Activated CD4-positive, alpha-beta T cell treated with anti-CD3 and anti-CD28 coated beads, Interleukin-2, amount 10 ng/mL, durations not matched to agents 7 days and 5 days (primary cell): Measurements from ENCODE around the gene CRAMP1. TPM values are rescaled to one million over a fixed set of nuclear protein-coding genes. Genes with fewer than 3 reads are reported as not detected.

ENCODE experiments used
- CTCF ChIA-PET: fragments of 350-600 bp; sonication (Branson Sonifier 250); formaldehyde crosslinking; loops from one replicate; lab custom pipeline; 2021; ENCODE audit warnings: antibody characterized with exemption; lab: Charles Lee
- POLR2A ChIA-PET: fragments of 350-600 bp; sonication (Branson Sonifier 250); formaldehyde crosslinking; loops from one replicate; lab custom pipeline; 2021; ENCODE audit warnings: antibody characterized with exemption; lab: Charles Lee
- DNase-seq: peaks from one replicate; pipeline ENCODE4 v3.0.0-alpha.2; 2020
- H3K27ac Mint-ChIP-seq: one replicate; pipeline ENCODE4 v1.8.0; 2021; ENCODE audit warnings: mild to moderate bottlenecking, moderate library complexity, mixed read lengths
- H3K27me3 Mint-ChIP-seq: one replicate; pipeline ENCODE4 v1.8.0; 2021; ENCODE audit warnings: mixed read lengths
- H3K36me3 Mint-ChIP-seq: one replicate; pipeline ENCODE4 v1.8.0; 2021; ENCODE audit warnings: low read depth, mixed read lengths
- H3K4me1 Mint-ChIP-seq: one replicate; pipeline ENCODE4 v1.8.0; 2021; ENCODE audit warnings: mixed read lengths
- H3K4me3 Mint-ChIP-seq: one replicate; pipeline ENCODE4 v1.8.0; 2021; ENCODE audit warnings: mild to moderate bottlenecking, moderate library complexity, mixed read lengths
- H3K9me3 Mint-ChIP-seq: one replicate; pipeline ENCODE4 v1.8.0; 2021; ENCODE audit warnings: mixed read lengths
- total RNA-seq, 2 experiments: library from RNA; stranded (reverse); gene quantifications; one replicate each; pipeline ENCODE4 v1.2.3, GENCODE V29; 2021

The CRAMP1 gene
- total RNA-seq, 2 experiments from 2014 or later = 25.6 to 27.4 TPM

DNA sequence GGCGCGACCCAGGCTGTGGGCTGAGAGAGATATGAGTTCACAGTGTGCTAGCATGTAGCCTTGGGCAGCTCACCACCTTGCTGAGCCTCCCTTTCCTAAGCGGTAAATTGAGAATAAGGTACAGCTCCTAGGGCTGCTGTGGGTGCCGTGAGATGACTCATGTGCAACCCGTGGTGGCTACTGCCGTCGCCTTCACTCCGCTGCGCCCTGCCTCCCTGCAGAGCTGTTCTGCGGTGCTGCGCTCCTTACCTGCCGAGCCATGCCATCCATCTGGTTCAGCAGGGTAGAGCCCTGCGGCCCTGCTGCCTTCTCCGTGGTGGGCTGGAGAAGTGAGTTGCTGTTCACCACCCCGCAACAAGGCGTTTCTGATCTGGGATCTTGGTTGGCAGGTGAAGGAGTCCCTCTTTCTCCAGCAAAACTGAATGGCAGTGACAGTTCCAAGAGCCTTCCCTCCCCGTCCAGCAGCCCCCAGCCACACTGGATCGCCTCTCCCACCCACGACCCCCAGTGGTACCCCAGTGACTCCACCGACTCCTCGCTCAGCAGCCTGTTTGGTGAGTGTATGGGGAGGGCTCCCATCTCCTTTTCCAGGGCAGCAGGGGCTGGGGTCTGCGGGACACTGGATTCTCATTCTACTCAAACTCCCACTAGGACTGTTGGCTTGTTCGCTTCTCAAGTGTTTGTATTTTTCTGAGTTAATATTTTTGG lies 56.6 kb downstream of the CRAMP1 start:
- no peak for DNase-seq
- Mint-ChIP-seq H3K27me3 (no peaks in the 10 kb centered on the region), H3K4me1 (no peaks in the 10 kb centered on the region), H3K4me3 (no peak overlapping the region), H3K36me3 (peaks cover 35% of the 10 kb centered on the region), H3K9me3 (no peaks in the 10 kb centered on the region), H3K27ac (no peak overlapping the region)
- POLR2A ChIA-PET = no interaction called here
- CTCF ChIA-PET = interaction anchor here (1.4 kb wide), 1 partner anchor 37 kb away, joined by 4 read pairs; the partner anchor contains the start of gene MAPK8IP3

DNA sequence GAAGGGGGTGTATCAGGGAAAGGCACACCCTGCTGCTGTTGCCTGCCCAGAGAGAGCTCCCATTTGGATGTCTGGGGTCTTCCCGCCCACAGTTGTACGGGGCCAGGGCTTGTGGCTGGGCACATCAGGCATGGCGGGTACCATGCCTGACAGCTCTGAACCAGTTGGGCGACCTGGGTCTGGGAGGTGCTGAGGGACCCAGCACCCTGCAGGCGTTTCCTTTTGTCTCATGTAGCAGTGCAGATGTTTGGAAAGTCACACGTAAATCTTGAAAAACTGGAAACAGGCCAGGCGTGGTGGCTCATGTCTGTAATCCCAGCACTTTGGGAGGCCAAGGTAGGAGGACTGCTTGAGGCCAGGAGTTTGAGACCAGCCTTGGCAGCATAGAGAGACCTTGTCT lies 57.5 kb downstream of the CRAMP1 start:
- Mint-ChIP-seq H3K36me3 (peaks cover 41% of the 10 kb centered on the region), H3K27ac (no peak overlapping the region), H3K27me3 (no peaks in the 10 kb centered on the region), H3K9me3 (no peaks in the 10 kb centered on the region), H3K4me3 (no peak overlapping the region), H3K4me1 (no peaks in the 10 kb centered on the region)
- ChIA-PET CTCF (no interaction called here), POLR2A (no interaction called here)
- DNase-seq = no peak

DNA sequence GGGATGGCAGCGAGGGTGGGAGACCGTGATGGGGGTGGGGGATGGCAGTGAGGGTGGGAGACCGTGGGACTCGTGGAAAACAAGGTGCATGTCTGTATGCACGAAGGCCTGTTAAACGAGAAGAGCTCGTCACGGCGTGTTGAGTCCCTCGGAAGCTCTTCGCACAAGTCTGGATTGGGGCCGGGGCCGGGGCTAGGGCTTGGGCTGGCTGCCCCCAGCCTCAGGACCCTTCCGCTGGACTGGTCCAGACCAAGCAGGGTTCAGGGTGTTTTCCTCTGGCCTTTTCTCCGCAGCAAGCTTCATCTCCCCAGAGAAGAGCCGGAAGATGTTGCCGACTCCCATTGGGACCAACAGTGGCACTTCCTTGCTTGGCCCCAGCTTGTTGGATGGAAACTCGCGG lies 58.2 kb downstream of the CRAMP1 start:
- H3K4me3 Mint-ChIP-seq = no peak overlapping the region
- H3K27ac Mint-ChIP-seq = no peak overlapping the region
- no peak for DNase-seq
- H3K27me3 Mint-ChIP-seq = no peaks in the 10 kb centered on the region
- no peaks in the 10 kb centered on the region for H3K9me3 Mint-ChIP-seq
- H3K36me3 Mint-ChIP-seq = peaks cover 41% of the 10 kb centered on the region
- CTCF ChIA-PET = no interaction called here
- POLR2A ChIA-PET = no interaction called here
- H3K4me1 Mint-ChIP-seq = no peaks in the 10 kb centered on the region

DNA sequence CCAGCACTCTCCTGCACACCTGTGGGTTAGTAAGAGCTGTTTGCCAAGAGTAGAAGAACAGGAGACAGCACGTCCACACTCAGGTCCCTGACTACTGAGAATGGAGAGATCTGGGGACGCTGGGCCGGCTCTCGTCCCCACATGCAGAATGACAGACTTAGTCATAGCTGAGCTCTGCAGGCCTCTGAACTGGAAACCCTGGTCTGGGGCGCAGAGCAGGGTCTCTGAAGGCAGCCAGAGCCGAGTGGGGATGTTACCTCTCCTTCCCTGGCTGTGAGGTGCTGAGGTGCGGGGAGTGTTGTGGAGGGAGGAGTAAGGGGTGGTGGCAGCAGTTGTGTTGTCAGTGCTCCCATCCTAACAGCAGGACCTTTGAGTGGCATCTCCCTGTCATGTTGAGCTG lies 58.7 kb downstream of the CRAMP1 start:
- H3K4me3 Mint-ChIP-seq = no peak overlapping the region
- no peak overlapping the region for H3K27ac Mint-ChIP-seq
- no peaks in the 10 kb centered on the region for H3K4me1 Mint-ChIP-seq
- ChIA-PET CTCF (no interaction called here), POLR2A (no interaction called here)
- H3K27me3 Mint-ChIP-seq = no peaks in the 10 kb centered on the region
- DNase-seq = no peak
- H3K9me3 Mint-ChIP-seq = no peaks in the 10 kb centered on the region
- peaks cover 44% of the 10 kb centered on the region for H3K36me3 Mint-ChIP-seq

DNA sequence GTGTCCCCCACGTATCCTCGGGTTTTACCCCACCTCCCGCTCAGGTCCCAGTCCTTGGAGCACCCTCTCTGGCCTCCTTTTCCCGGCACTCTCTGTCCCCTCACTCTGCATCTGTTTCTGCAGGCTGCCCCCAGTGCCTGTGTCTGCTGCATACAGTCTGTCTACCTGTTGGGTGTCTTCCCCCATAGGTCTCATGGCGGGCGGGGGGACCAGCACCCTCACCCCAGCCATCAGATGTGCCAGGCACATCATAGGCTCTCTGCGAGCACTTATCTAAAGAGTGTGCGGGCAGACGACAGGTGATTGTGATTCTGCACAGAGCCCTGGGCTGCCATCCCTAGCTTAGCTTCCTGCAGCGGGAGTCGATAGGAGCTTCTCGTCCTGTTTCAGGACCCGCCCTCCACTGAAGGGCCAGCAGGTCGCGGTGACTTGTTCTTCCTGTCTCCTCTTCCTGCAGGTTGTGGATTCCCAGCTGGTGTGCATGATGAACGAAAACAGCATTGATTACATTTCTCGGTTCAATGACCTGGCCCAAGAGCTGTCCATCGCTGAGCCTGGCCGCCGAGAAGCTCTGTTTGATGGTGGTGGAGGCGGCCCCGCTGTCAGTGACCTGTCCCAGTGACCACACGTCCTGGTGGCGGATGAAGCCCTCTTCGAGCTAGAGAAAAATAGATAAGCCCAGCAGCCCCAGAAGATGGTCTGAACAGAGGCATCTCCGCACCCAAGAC lies 61.4 kb downstream of the CRAMP1 start:
- no peak for DNase-seq
- Mint-ChIP-seq H3K27me3 (no peaks in the 10 kb centered on the region), H3K27ac (no peak overlapping the region), H3K9me3 (no peaks in the 10 kb centered on the region), H3K4me3 (no peak overlapping the region), H3K4me1 (peaks cover 13% of the 10 kb centered on the region), H3K36me3 (peaks cover 44% of the 10 kb centered on the region)
- CTCF ChIA-PET = interaction anchor here (0.6 kb wide), 1 partner anchor 9 kb away, joined by 3 read pairs; no protein-coding TSS in a partner anchor
- POLR2A ChIA-PET = no interaction called here

DNA sequence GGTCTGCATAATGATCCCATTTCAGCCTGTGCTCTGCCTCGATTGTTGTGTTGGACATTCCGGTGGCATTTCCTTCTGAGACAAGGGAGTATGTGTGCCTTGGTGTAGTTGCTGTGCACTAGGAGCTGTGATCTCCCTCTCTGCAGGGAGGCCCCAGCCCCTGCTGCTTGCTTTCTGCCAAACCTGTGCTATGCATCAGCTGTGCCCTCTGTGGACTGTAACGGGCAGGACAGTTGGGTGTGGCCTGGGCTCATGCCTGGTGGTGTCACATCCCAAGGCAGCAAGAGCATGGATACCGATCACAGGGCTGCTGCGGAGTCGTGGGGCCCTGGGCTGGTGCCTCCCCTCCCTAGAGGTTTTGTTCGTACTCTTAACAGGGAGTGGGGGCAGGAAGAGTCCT lies 62.1 kb downstream of the CRAMP1 start:
- H3K36me3 Mint-ChIP-seq = peaks cover 40% of the 10 kb centered on the region
- POLR2A ChIA-PET = no interaction called here
- CTCF ChIA-PET = no interaction called here
- H3K4me3 Mint-ChIP-seq = no peak overlapping the region
- no peak overlapping the region for H3K27ac Mint-ChIP-seq
- no peaks in the 10 kb centered on the region for H3K27me3 Mint-ChIP-seq
- no peaks in the 10 kb centered on the region for H3K9me3 Mint-ChIP-seq
- H3K4me1 Mint-ChIP-seq = peaks cover 20% of the 10 kb centered on the region
- no peak for DNase-seq

DNA sequence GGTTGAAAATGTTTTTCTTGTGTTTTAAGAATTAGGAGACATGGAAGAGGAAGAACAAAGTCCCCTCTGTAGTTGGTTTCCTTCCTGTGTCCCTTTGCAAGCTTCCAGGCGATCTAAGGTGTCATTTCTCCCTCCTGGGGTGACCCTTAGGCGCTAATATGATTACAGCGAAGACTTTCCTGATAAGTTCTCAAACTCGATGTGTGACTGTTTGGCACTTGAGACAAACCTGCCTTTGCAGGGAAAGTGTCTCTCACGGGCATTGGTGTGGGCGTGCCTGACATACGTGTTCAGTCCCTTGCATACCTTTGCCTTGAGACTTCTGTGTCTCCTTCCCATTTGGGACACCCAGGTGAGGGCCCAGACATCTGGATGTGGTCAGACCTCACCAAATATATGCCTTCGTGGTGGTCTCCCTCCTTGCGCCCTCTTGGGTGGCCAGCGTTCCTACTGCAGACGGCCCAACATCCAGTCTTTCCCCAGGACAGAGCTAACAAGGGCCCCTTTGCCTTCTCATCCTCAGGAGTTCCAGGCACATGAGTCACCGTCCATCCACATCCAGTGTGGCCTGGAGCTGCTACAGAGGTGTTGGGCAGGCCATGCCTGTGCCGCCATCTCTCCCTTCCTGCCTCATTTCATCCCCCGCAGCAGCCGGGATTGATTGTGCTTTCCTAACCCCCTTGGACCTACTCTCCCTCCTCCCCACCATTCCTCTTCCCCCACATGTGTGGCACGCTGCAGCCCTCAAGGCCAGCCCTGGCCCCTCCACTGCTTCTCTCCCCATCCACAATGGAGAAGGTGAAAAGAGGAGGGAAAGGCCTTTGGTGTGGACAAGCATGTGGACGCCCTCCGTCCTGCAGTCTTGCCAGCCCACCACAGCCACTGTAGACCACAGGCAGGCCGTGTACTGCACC lies 62.8 kb downstream of the CRAMP1 start:
- ChIA-PET CTCF (interaction anchor here (0.6 to 2.0 kb wide), 5 partner anchors 7 to 211 kb away, joined by 3 to 11 read pairs (median 3); partner anchors contain the start of gene MAPK8IP3), POLR2A (no interaction called here)
- no peak overlapping the region for H3K4me3 Mint-ChIP-seq

DNA sequence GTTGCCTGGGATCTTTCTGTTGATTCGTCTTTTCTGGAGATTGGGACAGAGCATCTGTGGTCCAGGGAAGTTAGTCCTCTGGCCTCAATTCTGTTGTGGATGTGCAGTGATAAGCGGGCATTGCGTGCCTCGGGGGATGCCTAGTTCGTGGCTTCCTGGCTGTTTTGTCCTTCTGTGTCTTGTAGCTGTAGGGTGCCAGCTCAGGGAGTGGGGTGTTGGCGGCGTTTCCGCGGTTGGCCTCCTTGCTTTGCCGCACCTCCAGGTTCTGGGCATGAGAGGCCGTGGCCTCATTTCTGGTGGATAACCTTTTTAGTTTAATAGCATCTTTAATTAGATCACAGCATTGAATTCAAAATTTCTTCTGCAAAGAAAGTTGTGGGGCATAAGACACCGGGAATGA lies 64.5 kb downstream of the CRAMP1 start:
- H3K36me3 Mint-ChIP-seq = peaks cover 38% of the 10 kb centered on the region
- POLR2A ChIA-PET = interaction anchor here (0.5 kb wide), 1 partner anchor 183 kb away, joined by 4 read pairs; the partner anchor contains the start of gene TELO2
- H3K9me3 Mint-ChIP-seq = no peaks in the 10 kb centered on the region
- H3K27ac Mint-ChIP-seq = no peak overlapping the region
- no peaks in the 10 kb centered on the region for H3K27me3 Mint-ChIP-seq
- peaks cover 41% of the 10 kb centered on the region for H3K4me1 Mint-ChIP-seq
- no peak overlapping the region for H3K4me3 Mint-ChIP-seq
- CTCF ChIA-PET = interaction anchor here (1.4 to 2.0 kb wide), 2 partner anchors 25 to 29 kb away, joined by 3 to 11 read pairs; partner anchors contain the start of gene MAPK8IP3
- DNase-seq = no peak

More for the DNA sequence above, 62.8 kb downstream of the CRAMP1 start:
- peaks cover 40% of the 10 kb centered on the region for H3K36me3 Mint-ChIP-seq
- no peak for DNase-seq
- peaks cover 24% of the 10 kb centered on the region for H3K4me1 Mint-ChIP-seq
- no peaks in the 10 kb centered on the region for H3K27me3 Mint-ChIP-seq
- peak overlapping the region; percentile 19 for H3K27ac Mint-ChIP-seq
- H3K9me3 Mint-ChIP-seq = no peaks in the 10 kb centered on the region

DNA sequence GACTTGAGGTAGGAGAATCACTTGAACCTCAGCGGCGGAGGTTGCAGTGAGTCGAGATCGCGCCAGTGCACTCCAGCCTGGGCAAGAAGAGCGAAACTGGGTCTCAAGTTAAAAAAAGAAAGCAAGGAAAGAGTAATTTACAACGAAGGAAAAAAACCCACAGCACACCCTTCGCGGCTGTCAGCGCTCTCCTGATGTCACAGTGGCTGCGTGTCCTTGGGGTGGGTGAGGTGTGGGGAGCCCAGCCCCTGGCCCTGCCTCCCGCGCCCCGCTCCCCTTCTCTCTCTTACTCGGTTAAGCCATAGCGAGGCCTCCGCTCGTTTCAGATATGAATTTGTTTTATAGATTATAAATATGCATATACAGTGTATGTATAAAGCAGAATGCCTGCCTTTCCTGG lies 65.2 kb downstream of the CRAMP1 start:
- CTCF ChIA-PET = interaction anchor here (0.6 to 3.1 kb wide), 3 partner anchors 28 to 41 kb away, joined by 3 to 13 read pairs (median 11); partner anchors contain the start of gene MAPK8IP3
- Mint-ChIP-seq H3K9me3 (no peaks in the 10 kb centered on the region), H3K4me3 (peak overlapping the region; percentile 42), H3K27ac (no peak overlapping the region), H3K36me3 (peaks cover 33% of the 10 kb centered on the region), H3K27me3 (no peaks in the 10 kb centered on the region), H3K4me1 (peaks cover 43% of the 10 kb centered on the region)
- POLR2A ChIA-PET = interaction anchor here (0.5 to 1.2 kb wide), 3 partner anchors 25 to 184 kb away, joined by 3 to 7 read pairs (median 4); partner anchors contain the start of genes MAPK8IP3 and TELO2
- DNase-seq = no peak

DNA sequence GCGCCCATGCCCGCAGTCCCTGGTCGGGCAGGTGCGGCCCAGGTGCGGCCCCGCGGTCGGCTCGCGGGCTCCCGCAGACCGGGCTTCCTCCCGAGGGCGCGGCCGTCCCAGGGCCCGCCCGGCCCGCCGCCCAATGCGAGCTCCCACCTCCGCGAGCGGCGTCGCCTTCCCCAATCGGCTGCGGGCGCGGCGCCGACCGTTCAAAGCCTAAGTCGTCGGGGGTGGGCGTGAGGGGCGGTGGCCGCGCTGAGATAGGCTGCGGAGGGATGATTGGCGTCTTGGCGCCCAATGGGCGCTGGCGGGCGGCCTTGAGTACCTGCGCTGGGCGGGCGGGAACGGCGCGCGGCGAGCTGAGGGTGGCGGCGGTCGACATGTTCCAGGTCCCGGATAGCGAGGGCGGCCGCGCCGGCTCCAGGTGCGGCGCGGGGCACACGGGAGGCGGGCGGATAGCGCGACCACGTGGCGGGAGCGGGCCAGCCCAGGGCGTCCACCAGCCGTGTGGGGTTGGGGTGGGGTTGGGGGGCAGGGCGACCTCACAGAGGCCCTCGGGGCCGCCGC lies 65.9 kb downstream of the CRAMP1 start, which contains the start of gene JPT2:
Gene JPT2 (plus strand): TSS at position 338 of the 558 bp plus-strand sequence. CDS start 34 bp downstream, at position 372.
- peak; percentile 96 for DNase-seq
- ChIA-PET CTCF (interaction anchor here (0.5 to 3.1 kb wide), 5 partner anchors 26 to 298 kb away, joined by 3 to 13 read pairs (median 3); partner anchors contain the start of gene MAPK8IP3), POLR2A (interaction anchor here (0.6 to 1.2 kb wide), 3 partner anchors 25 to 258 kb away, joined by 3 to 7 read pairs (median 3); partner anchors contain the start of genes MAPK8IP3 and UQCC4)
- no peaks in the 10 kb centered on the region for H3K27me3 Mint-ChIP-seq
- no peaks in the 10 kb centered on the region for H3K9me3 Mint-ChIP-seq
- H3K27ac Mint-ChIP-seq = peak within 1 kb of the TSS; percentile 85
- peak within 1 kb of the TSS; percentile 82 for H3K4me3 Mint-ChIP-seq
- peaks cover 43% of the 10 kb centered on the region for H3K4me1 Mint-ChIP-seq
- peaks cover 29% of the 10 kb centered on the region for H3K36me3 Mint-ChIP-seq

DNA sequence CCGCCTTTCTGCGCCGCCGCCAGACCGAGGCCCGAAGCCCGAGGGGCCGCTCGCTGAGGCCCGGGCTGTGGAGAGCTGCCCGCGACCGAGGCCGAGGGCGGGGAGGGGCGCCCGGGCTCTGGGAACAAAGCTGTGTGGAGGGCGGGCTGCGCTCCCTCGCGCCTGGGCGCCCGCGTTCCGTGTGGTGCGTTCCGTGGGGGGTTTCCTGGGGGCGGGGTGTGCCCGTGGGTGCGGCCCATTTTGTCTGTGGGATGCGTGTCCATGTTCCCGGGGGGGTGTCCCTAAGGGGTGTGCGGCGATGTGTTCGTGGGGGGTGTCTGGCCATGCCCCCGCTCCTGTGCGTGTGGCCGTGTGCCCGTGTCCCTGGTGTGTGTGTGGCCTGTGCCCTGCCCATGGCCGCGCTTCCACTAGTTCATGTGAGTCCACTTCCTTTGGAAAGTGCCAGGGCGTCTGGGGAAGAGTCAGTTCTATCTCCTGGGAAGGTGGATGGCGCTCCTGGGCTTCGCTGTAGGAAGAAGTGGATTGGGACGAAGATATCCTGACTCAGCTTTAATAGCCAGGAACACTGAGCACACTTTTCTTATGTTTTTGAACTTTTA lies 66.4 kb downstream of the CRAMP1 start:
- H3K27ac Mint-ChIP-seq = peak overlapping the region; percentile 84
- no peaks in the 10 kb centered on the region for H3K9me3 Mint-ChIP-seq
- no peaks in the 10 kb centered on the region for H3K27me3 Mint-ChIP-seq
- peaks cover 26% of the 10 kb centered on the region for H3K36me3 Mint-ChIP-seq
- CTCF ChIA-PET = interaction anchor here (0.7 to 3.1 kb wide), 3 partner anchors 26 to 253 kb away, joined by 3 to 13 read pairs (median 3); partner anchors contain the start of gene MAPK8IP3
- peak overlapping the region; percentile 82 for H3K4me3 Mint-ChIP-seq
- H3K4me1 Mint-ChIP-seq = peaks cover 43% of the 10 kb centered on the region
- POLR2A ChIA-PET = interaction anchor here (1.2 kb wide), 1 partner anchor 27 kb away, joined by 7 read pairs; the partner anchor contains the start of gene MAPK8IP3
- peak; percentile 44 for DNase-seq
